Measurements from ENCODE around the gene SLC7A10. TPM values are rescaled to one million over a fixed set of nuclear protein-coding genes. Genes with fewer than 3 reads are reported as not detected.

SLC7A10 gene
- total RNA-seq, 2 experiments from 2014 or later: not detected

- no peaks in the 10 kb centered on the region for H3K4me1 Mint-ChIP-seq
- no peaks in the 10 kb centered on the region for H3K27me3 Mint-ChIP-seq
- H3K27ac Mint-ChIP-seq: no peak overlapping the region
- no peak for ATAC-seq
- intact Hi-C loops (cut with DNase I, micrococcal nuclease): no loop called here
- POLR2A ChIA-PET: no interaction called here
- CTCF ChIA-PET: interaction anchor here (0.6 to 1.0 kb wide), 3 partner anchors 60 to 161 kb away, joined by 3 read pairs; partner anchors contain the start of gene CEBPA
- H3K36me3 Mint-ChIP-seq (ENCODE audit: low read depth): no peaks in the 10 kb centered on the region
- no peak overlapping the region for H3K4me3 Mint-ChIP-seq
- no peak for DNase-seq
- H3K9me3 Mint-ChIP-seq (ENCODE audit: low read depth): no peaks in the 10 kb centered on the region
These were observed 16.5 kb upstream of the SLC7A10 start for GRCh38 chr19:33242131-33242530.

- CTCF ChIA-PET: interaction anchor here (0.6 to 1.0 kb wide), 2 partner anchors 61 to 161 kb away, joined by 3 read pairs; partner anchors contain the start of gene CEBPA
- H3K27me3 Mint-ChIP-seq: no peaks in the 10 kb centered on the region
- intact Hi-C loops (cut with DNase I, micrococcal nuclease): no loop called here
- no peaks in the 10 kb centered on the region for H3K36me3 Mint-ChIP-seq (ENCODE audit: low read depth)
- no peak overlapping the region for H3K4me3 Mint-ChIP-seq
- H3K4me1 Mint-ChIP-seq: no peaks in the 10 kb centered on the region
- POLR2A ChIA-PET: no interaction called here
- no peaks in the 10 kb centered on the region for H3K9me3 Mint-ChIP-seq (ENCODE audit: low read depth)
- H3K27ac Mint-ChIP-seq: no peak overlapping the region
- DNase-seq (peak; percentile 44), ATAC-seq (peak; percentile 26)
These were observed 16.0 kb upstream of the SLC7A10 start for GRCh38 chr19:33241530-33242101.

DNA sequence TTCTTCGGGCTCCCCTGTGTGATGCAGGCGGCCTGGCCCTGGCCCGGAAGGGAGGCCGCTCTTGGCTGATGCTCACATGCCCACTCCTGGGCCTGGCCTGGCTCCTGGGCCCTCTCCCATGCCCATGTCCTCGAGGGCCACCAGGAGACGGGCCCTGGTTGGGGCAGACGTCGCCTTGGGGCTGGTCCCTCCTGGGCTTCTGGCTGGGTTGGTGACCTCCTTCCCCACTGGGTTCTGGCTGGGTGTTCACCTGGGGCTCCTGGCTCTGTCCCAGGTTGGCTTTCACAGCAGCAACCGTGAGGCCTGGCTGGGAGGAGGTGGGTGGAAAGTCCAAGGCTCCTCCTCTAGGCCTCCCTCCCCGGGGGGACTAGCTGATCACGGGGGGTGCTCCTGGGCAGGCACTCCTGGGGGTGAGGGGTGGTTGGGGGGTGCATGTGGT is 15.5 kb upstream of the SLC7A10 start:
- intact Hi-C loops (cut with DNase I, micrococcal nuclease): no loop called here
- Mint-ChIP-seq H3K9me3 (ENCODE audit: low read depth) (no peaks in the 10 kb centered on the region), H3K4me1 (peaks cover under 1% of the 10 kb centered on the region), H3K27me3 (no peaks in the 10 kb centered on the region), H3K4me3 (no peak overlapping the region), H3K36me3 (ENCODE audit: low read depth) (no peaks in the 10 kb centered on the region), H3K27ac (no peak overlapping the region)
- ATAC-seq (no peak), DNase-seq (no peak)
- POLR2A ChIA-PET: no interaction called here
- CTCF ChIA-PET: interaction anchor here (1.0 kb wide), 1 partner anchor 61 kb away, joined by 3 read pairs; the partner anchor contains the start of gene CEBPA

DNA sequence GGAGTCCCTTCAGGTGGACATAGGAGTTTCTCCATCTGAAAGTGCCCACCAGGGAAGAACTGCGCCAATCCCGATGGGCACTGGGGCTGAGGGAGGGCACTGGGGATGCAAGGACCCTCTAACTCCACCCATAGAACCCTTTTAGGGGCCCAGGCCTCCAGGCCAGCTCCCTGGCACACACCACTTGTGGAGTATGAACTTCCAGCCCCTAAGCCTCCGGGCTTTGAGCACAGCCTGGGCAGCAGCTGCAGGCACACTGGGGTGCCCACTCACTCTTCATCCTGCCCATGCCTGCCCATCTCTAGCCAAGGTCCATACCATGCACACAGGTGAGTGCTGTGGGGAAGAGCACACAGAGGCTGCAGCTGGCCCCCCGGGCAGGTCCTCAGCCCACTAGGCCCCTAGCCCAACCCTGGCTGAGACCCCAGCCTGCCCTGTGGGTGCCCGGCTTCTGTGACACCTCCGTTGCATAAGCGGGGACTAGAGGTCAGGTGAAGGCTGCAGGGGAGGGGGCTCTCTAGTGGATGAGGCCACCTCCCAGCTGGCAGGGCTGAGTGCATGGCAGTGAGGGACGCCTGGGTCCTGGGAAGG is 14.6 kb upstream of the SLC7A10 start:
- H3K27me3 Mint-ChIP-seq: no peaks in the 10 kb centered on the region
- ChIA-PET CTCF (no interaction called here), POLR2A (no interaction called here)
- H3K4me3 Mint-ChIP-seq: no peak overlapping the region
- ATAC-seq: no peak
- intact Hi-C loops (cut with DNase I, micrococcal nuclease): no loop called here
- no peaks in the 10 kb centered on the region for H3K36me3 Mint-ChIP-seq (ENCODE audit: low read depth)
- DNase-seq: no peak
- H3K27ac Mint-ChIP-seq: no peak overlapping the region
- H3K4me1 Mint-ChIP-seq: peaks cover 5% of the 10 kb centered on the region
- no peaks in the 10 kb centered on the region for H3K9me3 Mint-ChIP-seq (ENCODE audit: low read depth)

DNA sequence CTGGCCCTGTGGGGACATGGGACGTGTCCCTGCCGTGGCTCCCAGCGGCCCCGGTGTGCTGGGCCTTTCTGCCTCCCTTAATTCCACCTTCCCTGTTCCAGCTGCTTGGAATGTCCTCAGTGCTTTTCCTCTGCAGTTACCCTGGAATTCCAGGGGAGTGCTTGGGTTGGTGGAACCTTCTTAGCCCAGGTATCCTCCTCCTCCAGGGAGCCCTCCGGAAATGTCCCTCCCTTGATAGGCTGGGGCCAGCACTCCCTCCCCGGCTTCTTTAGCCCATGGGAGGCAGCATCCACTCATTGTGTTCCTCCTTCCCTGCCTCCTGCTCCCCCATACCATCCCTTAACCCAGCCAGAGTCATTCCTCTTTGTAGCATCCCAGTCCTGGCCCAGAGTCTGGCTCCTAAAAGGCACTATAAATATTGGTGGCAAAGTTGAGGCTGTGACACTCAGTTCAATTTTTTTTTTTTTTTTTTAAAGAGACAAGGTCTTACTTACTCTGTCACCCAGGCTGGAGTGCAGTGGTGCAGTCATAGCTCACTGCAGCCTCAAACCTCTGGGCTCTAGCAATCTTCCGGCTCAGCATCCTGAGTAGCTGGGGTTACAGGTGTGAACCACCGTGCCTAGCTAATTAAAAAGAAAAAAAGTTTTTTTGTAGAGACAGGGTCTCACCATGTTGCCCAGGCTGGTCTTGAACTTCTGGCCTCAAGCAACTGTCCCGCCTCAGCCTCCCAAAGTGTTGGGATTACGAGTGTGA is 13.7 kb upstream of the SLC7A10 start:
- Mint-ChIP-seq H3K27me3 (no peaks in the 10 kb centered on the region), H3K27ac (no peak overlapping the region), H3K36me3 (ENCODE audit: low read depth) (no peaks in the 10 kb centered on the region), H3K4me1 (peaks cover 7% of the 10 kb centered on the region), H3K9me3 (ENCODE audit: low read depth) (no peaks in the 10 kb centered on the region), H3K4me3 (no peak overlapping the region)
- DNase-seq: no peak
- ChIA-PET POLR2A (no interaction called here), CTCF (no interaction called here)
- ATAC-seq: no peak
- intact Hi-C loops (cut with DNase I, micrococcal nuclease): loop anchor here (5.0 kb wide), 4 partner anchors 97 to 533 kb away; partner anchors contain the start of gene PEPD (in 1 of the 2)

GRCh38 chr19:33238481-33239149 is 13.0 kb upstream of the SLC7A10 start:
- Mint-ChIP-seq H3K27ac (no peak overlapping the region), H3K9me3 (ENCODE audit: low read depth) (no peaks in the 10 kb centered on the region)
- intact Hi-C loops (cut with DNase I, micrococcal nuclease): loop anchor here (5.0 kb wide), 4 partner anchors 96 to 534 kb away; partner anchors contain the start of gene PEPD (in 1 of the 2)

GRCh38 chr19:33236696-33237390 is 11.2 kb upstream of the SLC7A10 start:
- ChIA-PET POLR2A (no interaction called here), CTCF (interaction anchor here (0.7 to 3.0 kb wide), 9 partner anchors 14 to 540 kb away, joined by 3 to 23 read pairs (median 6); no protein-coding TSS in a partner anchor)
- Mint-ChIP-seq H3K27ac (no peak overlapping the region), H3K9me3 (ENCODE audit: low read depth) (no peaks in the 10 kb centered on the region), H3K36me3 (ENCODE audit: low read depth) (no peaks in the 10 kb centered on the region), H3K27me3 (no peaks in the 10 kb centered on the region), H3K4me3 (no peak overlapping the region), H3K4me1 (peaks cover 7% of the 10 kb centered on the region)
- intact Hi-C loops (cut with DNase I, micrococcal nuclease): loop anchor here (5.0 kb wide), 4 partner anchors 95 to 535 kb away; partner anchors contain the start of gene PEPD (in 1 of the 2)
- no peak for ATAC-seq
- DNase-seq: no peak

More at GRCh38 chr19:33238481-33239149, 13.0 kb upstream of the SLC7A10 start:
- ChIA-PET POLR2A (no interaction called here), CTCF (interaction anchor here (0.7 to 1.2 kb wide), 4 partner anchors 11 to 144 kb away, joined by 3 read pairs; no protein-coding TSS in a partner anchor)
- Mint-ChIP-seq H3K4me1 (peaks cover 7% of the 10 kb centered on the region), H3K27me3 (no peaks in the 10 kb centered on the region), H3K4me3 (no peak overlapping the region), H3K36me3 (ENCODE audit: low read depth) (no peaks in the 10 kb centered on the region)
- ATAC-seq (no peak), DNase-seq (no peak)

DNA sequence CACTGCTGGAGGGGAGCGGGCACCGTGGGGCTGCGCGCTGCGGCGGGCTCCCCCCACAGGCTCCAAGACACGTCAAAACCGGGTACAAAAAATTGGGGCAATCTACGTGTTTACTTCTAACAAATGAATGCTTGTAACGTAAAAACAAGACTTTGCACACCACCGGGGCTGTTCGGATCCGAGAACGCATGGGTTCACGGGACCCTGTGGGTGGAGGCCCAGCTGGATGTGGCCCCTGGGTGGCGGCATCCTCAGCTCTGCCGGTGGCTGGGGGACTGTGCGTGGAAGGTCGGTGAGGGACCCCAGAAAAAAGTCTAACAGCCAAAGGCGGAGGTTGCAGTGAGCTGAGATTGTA is 10.3 kb upstream of the SLC7A10 start:
- no peaks in the 10 kb centered on the region for H3K9me3 Mint-ChIP-seq (ENCODE audit: low read depth)
- H3K27me3 Mint-ChIP-seq: peaks cover under 1% of the 10 kb centered on the region
- ChIA-PET CTCF (interaction anchor here (0.7 to 3.0 kb wide), 9 partner anchors 13 to 180 kb away, joined by 3 to 23 read pairs (median 7); no protein-coding TSS in a partner anchor), POLR2A (no interaction called here)
- no peak overlapping the region for H3K27ac Mint-ChIP-seq
- intact Hi-C loops (cut with DNase I, micrococcal nuclease): loop anchor here (1.0 to 5.0 kb wide), 11 partner anchors 45 to 536 kb away; partner anchors contain the start of genes CEBPA (in 2 of the 2), CEBPG (in 1 of the 2) and PEPD (in 1 of the 2)
- no peak overlapping the region for H3K4me3 Mint-ChIP-seq
- H3K4me1 Mint-ChIP-seq: peaks cover 7% of the 10 kb centered on the region
- ATAC-seq: no peak
- DNase-seq: no peak
- no peaks in the 10 kb centered on the region for H3K36me3 Mint-ChIP-seq (ENCODE audit: low read depth)

DNA sequence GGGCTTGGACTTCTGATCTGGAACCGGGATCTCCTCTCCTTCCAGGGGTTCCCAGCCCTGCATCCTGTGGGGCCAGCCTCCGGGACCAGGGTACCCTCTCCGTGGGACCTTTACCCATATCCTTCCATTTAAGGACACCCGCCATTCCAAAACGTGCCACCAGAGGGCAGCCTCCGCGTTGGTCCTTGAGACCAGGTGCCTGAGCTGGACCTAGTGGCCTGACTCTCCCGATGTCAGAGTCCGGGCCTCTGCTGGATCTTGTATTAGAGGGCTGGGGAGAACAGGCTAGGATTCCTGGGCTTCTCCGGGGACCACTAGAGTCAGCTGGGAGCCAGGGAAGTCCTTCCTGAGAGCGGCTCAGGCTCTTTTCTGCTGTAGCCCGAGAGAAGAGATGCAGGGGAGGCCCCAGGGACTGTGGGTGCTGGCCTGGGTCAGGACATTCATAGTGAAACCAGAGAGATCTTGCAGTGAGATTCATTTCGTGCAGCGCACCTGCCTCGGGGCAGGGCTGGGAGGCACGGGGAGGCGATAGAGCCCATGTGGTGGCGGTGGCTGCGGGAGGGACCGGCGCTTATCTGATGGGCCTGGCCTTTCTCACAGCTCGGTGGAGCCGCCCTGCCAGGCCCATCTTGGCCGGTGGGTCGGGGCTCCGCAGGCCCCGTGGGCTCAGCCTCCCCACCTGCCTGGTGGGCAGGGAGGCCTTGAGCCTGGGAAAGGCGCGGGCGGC is 9.8 kb upstream of the SLC7A10 start:
- DNase-seq (peak; percentile 87), ATAC-seq (peak; percentile 94)
- no peaks in the 10 kb centered on the region for H3K36me3 Mint-ChIP-seq (ENCODE audit: low read depth)
- no peak overlapping the region for H3K27ac Mint-ChIP-seq
- ChIA-PET POLR2A (no interaction called here), CTCF (interaction anchor here (0.6 to 3.0 kb wide), 18 partner anchors 10 to 180 kb away, joined by 3 to 23 read pairs (median 5); partner anchors contain the start of genes CEBPG and SLC7A10)
- peak overlapping the region; percentile 30 for H3K4me3 Mint-ChIP-seq
- intact Hi-C loops (cut with DNase I, micrococcal nuclease): loop anchor here (1.0 to 5.0 kb wide), 11 partner anchors 45 to 537 kb away; partner anchors contain the start of genes CEBPA (in 2 of the 2), CEBPG (in 1 of the 2) and PEPD (in 1 of the 2)
- peaks cover 7% of the 10 kb centered on the region for H3K4me1 Mint-ChIP-seq
- H3K9me3 Mint-ChIP-seq (ENCODE audit: low read depth): no peaks in the 10 kb centered on the region
- peaks cover 5% of the 10 kb centered on the region for H3K27me3 Mint-ChIP-seq

DNA sequence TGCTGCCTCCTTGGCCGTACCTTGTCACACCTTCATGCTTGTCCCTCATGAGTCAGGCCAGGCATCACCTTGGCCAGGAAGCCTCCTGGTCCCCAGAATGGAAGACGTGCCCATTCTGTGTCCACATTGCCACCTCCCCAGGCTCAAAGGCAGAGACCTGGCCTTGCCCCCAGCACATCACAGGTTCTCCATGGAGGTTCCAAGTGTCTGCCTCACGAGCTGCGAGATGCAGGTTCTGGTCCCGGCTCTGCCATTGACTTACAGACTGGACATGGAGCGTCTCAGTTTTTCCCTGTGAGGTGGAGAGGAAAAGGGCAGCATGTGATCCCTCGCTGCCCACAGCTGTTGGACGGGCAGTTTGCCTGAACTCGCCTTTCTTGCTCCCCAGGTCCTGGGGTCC is 9.1 kb upstream of the SLC7A10 start:
- Mint-ChIP-seq H3K9me3 (ENCODE audit: low read depth) (no peaks in the 10 kb centered on the region), H3K27ac (no peak overlapping the region), H3K36me3 (ENCODE audit: low read depth) (no peaks in the 10 kb centered on the region), H3K4me3 (no peak overlapping the region), H3K27me3 (peaks cover 8% of the 10 kb centered on the region), H3K4me1 (peaks cover 7% of the 10 kb centered on the region)
- ATAC-seq (no peak), DNase-seq (no peak)
- ChIA-PET CTCF (interaction anchor here (0.6 to 3.0 kb wide), 12 partner anchors 9 to 181 kb away, joined by 3 to 23 read pairs (median 5); partner anchors contain the start of genes CEBPG and SLC7A10), POLR2A (no interaction called here)
- intact Hi-C loops (cut with DNase I, micrococcal nuclease): loop anchor here (1.0 to 5.0 kb wide), 11 partner anchors 46 to 538 kb away; partner anchors contain the start of genes CEBPA (in 2 of the 2), CEBPG (in 1 of the 2) and PEPD (in 1 of the 2)

Data from activated CD4-positive, alpha-beta T cell treated with anti-CD3 and anti-CD28 coated beads for 36 hours (primary cell).